Body of pancreas (tissue), 4 donors: ENCODE data around the gene HERC3. TPM values are rescaled to one million over a fixed set of nuclear protein-coding genes. Genes with fewer than 3 reads are reported as not detected.

ENCODE experiments used
- ATAC-seq: fragments of 150-250 bp; one replicate; pipeline ENCODE4 v1.9.1; 2016
- DNase-seq, 4 donors: peaks; one replicate each; pipeline ENCODE4 v3.0.0-alpha.2; 2019
- H3K27ac ChIP-seq, 4 donors: fragments of 200-600 bp; sonication (generic); 1 replicate in 3 of 4; 2 replicates in 1 of 4; pipeline versions ENCODE4 v1.5.1 to v1.6.1; 2016 to 2019; ENCODE audit warnings: mild to moderate bottlenecking in 1 of 4, mixed read lengths in 1 of 4, moderate library complexity in 1 of 4
- H3K27me3 ChIP-seq, 2 donors: fragments of 200-600 bp; sonication (generic); one replicate each; pipeline ENCODE4 v1.6.0; 2016; ENCODE audit warnings: mild to moderate bottlenecking in 1 of 2
- H3K36me3 ChIP-seq, 2 donors: fragments of 200-600 bp; sonication (generic); replicated peaks in 1 of 2; 2 replicates each; pipeline ENCODE4 v1.5.1; 2016; ENCODE audit warnings: low read depth in 2 of 2; ENCODE audit not compliant: insufficient read depth in 1 of 2
- H3K4me1 ChIP-seq: fragments of 200-600 bp; sonication (generic); one replicate; pipeline ENCODE4 v1.6.0; 2016
- H3K4me3 ChIP-seq, 2 donors: fragments of 200-600 bp; sonication (generic); 1 replicate in 1 of 2; 2 replicates in 1 of 2; pipeline ENCODE4 v1.5.1; 2016 to 2019
- H3K9me3 ChIP-seq, 3 donors: fragments of 200-600 bp; sonication (generic); 1 replicate in 2 of 3; 2 replicates in 1 of 3; pipeline ENCODE4 v1.5.1; 2016
- POLR2A ChIP-seq, 3 donors: fragments of 450-650 bp; IDR thresholded peaks; one replicate each; pipeline ENCODE4 v1.6.1; 2016; ENCODE audit warnings: antibody characterized with exemption in 3 of 3, mild to moderate bottlenecking in 2 of 3
- WGBS, 2 donors: methylation state at CpG; one replicate each; pipeline ENCODE4 v1.1.5; 2017; 5-methylcytosine and 5-hydroxymethylcytosine counted together
- intact Hi-C: fragments of 100-400 bp; cut with DNase I; formaldehyde crosslinking; loops from one replicate; pipeline ENCODE4 v1.15.1; 2023
- total RNA-seq, 2 donors: library from RNA; depleted of rRNA; stranded (reverse); fragments of >200 nt; gene quantifications; one replicate each; pipeline ENCODE4 v1.1.0, GENCODE V29; 2016
- TF ChIP-seq, protein P1 (sequence below), 7 experiments: fragments of 450-650 bp in 4 of 7; fragments of 200-600 bp in 3 of 7; sonication (generic) in 3 of 7; IDR thresholded peaks; one replicate each; pipeline ENCODE4 v1.5.1; 2016 to 2019; ENCODE audit warnings: antibody characterized with exemption in 7 of 7

HERC3 gene
- total RNA-seq = 10 to 100 TPM; 10.9 to 19.5 TPM

DNA sequence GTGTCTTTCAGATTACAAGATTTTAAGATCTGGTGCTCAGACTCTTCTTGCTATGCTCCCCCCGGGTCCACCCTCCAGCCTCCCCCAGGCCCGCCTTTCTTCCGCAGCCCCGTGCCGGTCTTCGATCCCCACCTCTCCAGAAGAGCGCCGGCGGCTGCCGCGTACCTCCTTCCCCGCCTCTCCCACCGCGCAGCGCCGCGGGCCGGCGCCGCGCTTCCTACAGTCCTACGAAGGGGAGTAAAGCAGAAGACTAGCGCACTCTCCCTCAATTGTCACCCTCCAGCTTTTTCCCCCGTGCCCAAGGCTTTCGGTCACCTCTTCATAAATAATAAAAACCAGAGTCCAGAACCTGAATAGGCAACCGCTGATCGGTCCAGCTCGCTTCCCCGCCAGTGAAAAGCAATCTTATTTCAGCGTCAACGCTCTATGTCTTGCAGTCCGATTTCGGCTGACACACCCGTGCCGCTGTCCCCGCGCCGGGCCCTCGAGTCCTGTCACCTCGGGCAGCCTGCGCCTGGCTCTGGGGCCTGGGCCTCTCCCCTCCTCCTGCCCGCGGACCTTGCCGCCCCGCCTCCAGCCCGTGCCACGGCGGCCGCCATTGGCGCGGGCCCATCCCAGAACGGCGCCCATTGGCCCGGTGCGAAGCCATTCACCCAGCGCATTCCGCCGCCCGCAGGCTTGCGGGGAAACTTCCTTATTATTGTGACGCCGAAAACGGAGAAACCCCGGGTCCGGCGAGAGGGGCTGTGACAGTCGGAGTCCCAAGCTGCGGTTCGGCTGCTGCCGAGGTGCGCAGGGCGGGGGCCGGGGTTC, at the start of gene HERC3:
TSS of gene HERC3 (plus strand) at position 694 of the 813 bp plus-strand sequence. CDS start 13,344 bp downstream, outside the sequence.
- no peaks in the 10 kb centered on the region for H3K27me3 ChIP-seq
- 0 to 1% methylated on average over 39 to 73 of the region's 73 CpGs for WGBS, 2 donors
- H3K9me3 ChIP-seq = no peaks in the 10 kb centered on the region
- peak; percentile 49 to 76 (median 70) for TF ChIP-seq POLR2A (IDR thresholded peaks at IDR 0.05)
- TF ChIP-seq, protein P1, sequence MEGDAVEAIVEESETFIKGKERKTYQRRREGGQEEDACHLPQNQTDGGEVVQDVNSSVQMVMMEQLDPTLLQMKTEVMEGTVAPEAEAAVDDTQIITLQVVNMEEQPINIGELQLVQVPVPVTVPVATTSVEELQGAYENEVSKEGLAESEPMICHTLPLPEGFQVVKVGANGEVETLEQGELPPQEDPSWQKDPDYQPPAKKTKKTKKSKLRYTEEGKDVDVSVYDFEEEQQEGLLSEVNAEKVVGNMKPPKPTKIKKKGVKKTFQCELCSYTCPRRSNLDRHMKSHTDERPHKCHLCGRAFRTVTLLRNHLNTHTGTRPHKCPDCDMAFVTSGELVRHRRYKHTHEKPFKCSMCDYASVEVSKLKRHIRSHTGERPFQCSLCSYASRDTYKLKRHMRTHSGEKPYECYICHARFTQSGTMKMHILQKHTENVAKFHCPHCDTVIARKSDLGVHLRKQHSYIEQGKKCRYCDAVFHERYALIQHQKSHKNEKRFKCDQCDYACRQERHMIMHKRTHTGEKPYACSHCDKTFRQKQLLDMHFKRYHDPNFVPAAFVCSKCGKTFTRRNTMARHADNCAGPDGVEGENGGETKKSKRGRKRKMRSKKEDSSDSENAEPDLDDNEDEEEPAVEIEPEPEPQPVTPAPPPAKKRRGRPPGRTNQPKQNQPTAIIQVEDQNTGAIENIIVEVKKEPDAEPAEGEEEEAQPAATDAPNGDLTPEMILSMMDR (IDR thresholded peaks at IDR 0.05) = peak in 4 of 7 experiments; percentile 17 to 33 (median 26)
- ATAC-seq (peak; percentile 96), DNase-seq (peak; percentile 90 to 93 (median 92))
- no peaks in the 10 kb centered on the region for H3K36me3 ChIP-seq
- H3K4me1 ChIP-seq = peaks cover 18% of the 10 kb centered on the region
- H3K4me3 ChIP-seq = peak within 1 kb of the TSS; percentile 94 to 96
- intact Hi-C loops = no loop called here
- H3K27ac ChIP-seq = peak within 1 kb of the TSS; percentile 92 to 98 (median 94)

- Histone ChIP-seq H3K36me3 (no peaks in the 10 kb centered on the region), H3K27ac (no peak overlapping the region), H3K9me3 (no peaks in the 10 kb centered on the region), H3K4me1 (no peaks in the 10 kb centered on the region), H3K27me3 (no peaks in the 10 kb centered on the region), H3K4me3 (no peak overlapping the region)
- intact Hi-C loops = no loop called here
- WGBS, 2 donors = 75 to 77% methylated on average over 7 of the region's 7 CpGs
- DNase-seq = no peak
- TF ChIP-seq POLR2A (IDR thresholded peaks at IDR 0.05) = no peak
- TF ChIP-seq, protein P1 (IDR thresholded peaks at IDR 0.05) = no peak
- ATAC-seq = no peak
Measured at GRCh38 chr4:88549815-88550214, 42.5 kb upstream of the HERC3 start.

DNA sequence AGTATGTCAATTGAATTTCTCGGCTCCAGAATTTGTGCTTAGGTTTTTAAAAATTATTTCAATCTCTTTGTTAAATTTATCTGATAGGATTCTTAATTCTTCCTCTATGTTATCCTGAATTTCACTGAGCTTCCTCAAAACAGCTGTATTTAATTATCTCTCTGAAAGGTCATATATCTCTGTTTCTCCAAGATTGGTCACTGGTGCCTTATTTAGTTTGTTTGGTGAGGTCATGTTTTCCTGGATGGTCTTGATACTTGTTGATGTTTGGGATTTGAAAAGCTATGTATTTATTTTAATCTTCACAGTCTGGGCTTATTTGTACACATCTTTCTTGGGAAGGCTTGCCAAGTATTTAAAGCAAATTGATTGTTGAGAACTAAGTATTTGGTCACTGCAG, 24.7 kb upstream of the HERC3 start:
- Histone ChIP-seq H3K4me1 (no peaks in the 10 kb centered on the region), H3K27me3 (no peaks in the 10 kb centered on the region), H3K4me3 (no peak overlapping the region), H3K27ac (no peak overlapping the region), H3K36me3 (no peaks in the 10 kb centered on the region), H3K9me3 (no peaks in the 10 kb centered on the region)
- intact Hi-C loops = no loop called here
- DNase-seq (no peak), ATAC-seq (no peak)
- WGBS, 2 donors = 91 to 100% methylated on average over 1 of the region's 1 CpG
- TF ChIP-seq POLR2A (IDR thresholded peaks at IDR 0.05) = no peak
- TF ChIP-seq, protein P1 (IDR thresholded peaks at IDR 0.05) = no peak

DNA sequence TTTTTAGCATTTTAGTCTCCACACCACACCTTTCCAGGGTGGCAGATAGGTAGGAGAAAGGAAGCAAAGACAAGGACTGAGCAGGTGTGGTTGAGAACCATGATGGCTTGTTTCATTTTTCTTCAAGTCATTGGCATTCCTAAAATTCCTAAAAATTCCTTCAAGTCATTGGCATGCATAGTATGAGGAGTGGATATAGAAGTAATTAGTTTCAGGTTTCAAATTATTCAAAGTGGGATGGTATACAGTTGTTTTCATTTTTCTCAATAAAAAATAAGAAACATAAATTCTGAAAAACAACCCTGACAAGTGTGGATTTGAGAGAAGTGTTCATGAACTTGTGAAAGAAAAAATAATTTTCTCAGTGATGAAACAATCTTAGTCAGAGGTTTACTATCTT, 22.3 kb upstream of the HERC3 start:
- ATAC-seq = no peak
- no peaks in the 10 kb centered on the region for H3K36me3 ChIP-seq
- no peaks in the 10 kb centered on the region for H3K9me3 ChIP-seq
- H3K4me3 ChIP-seq = no peak overlapping the region
- no peaks in the 10 kb centered on the region for H3K27me3 ChIP-seq
- intact Hi-C loops = no loop called here
- no peak overlapping the region for H3K27ac ChIP-seq
- TF ChIP-seq, protein P1 (IDR thresholded peaks at IDR 0.05) = no peak
- TF ChIP-seq POLR2A (IDR thresholded peaks at IDR 0.05) = no peak
- DNase-seq = no peak
- no peaks in the 10 kb centered on the region for H3K4me1 ChIP-seq
